ENCODE data around the gene S100A4.
"Not testable (repeated sequence)": the region's sequence is repeated elsewhere in the genome, so short reads cannot be mapped to it uniquely, and the experiment has no call there.

DNA sequence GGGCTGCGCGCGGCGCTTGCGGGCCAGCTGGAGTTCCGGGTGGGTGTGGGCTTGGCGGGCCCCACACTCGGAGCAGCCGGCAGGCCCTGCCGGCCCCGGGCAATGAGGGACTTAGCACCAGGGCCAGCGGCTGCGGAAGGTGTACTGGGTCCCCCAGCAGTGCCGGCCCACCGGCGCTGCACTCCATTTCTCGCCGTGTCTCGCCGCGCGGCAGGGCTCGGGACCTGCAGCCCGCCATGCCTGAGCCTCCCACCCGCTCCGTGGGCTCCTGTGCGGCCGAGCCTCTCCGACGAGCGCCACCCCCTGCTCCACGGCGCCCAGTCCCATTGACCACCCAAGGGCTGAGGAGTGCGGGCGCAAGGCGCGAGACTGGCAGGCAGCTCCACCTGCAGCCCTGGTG is 23.8 kb downstream of the S100A4 start:
- TF ChIP-seq, protein P1, sequence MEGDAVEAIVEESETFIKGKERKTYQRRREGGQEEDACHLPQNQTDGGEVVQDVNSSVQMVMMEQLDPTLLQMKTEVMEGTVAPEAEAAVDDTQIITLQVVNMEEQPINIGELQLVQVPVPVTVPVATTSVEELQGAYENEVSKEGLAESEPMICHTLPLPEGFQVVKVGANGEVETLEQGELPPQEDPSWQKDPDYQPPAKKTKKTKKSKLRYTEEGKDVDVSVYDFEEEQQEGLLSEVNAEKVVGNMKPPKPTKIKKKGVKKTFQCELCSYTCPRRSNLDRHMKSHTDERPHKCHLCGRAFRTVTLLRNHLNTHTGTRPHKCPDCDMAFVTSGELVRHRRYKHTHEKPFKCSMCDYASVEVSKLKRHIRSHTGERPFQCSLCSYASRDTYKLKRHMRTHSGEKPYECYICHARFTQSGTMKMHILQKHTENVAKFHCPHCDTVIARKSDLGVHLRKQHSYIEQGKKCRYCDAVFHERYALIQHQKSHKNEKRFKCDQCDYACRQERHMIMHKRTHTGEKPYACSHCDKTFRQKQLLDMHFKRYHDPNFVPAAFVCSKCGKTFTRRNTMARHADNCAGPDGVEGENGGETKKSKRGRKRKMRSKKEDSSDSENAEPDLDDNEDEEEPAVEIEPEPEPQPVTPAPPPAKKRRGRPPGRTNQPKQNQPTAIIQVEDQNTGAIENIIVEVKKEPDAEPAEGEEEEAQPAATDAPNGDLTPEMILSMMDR (conservative IDR thresholded peaks at IDR 0.05): not testable (repeated sequence)
- TF ChIP-seq ZFX (IDR thresholded peaks at IDR 0.05): not testable (repeated sequence)

Data from C4-2B (cell line).